ENCODE results near the gene HS6ST3.

DNA sequence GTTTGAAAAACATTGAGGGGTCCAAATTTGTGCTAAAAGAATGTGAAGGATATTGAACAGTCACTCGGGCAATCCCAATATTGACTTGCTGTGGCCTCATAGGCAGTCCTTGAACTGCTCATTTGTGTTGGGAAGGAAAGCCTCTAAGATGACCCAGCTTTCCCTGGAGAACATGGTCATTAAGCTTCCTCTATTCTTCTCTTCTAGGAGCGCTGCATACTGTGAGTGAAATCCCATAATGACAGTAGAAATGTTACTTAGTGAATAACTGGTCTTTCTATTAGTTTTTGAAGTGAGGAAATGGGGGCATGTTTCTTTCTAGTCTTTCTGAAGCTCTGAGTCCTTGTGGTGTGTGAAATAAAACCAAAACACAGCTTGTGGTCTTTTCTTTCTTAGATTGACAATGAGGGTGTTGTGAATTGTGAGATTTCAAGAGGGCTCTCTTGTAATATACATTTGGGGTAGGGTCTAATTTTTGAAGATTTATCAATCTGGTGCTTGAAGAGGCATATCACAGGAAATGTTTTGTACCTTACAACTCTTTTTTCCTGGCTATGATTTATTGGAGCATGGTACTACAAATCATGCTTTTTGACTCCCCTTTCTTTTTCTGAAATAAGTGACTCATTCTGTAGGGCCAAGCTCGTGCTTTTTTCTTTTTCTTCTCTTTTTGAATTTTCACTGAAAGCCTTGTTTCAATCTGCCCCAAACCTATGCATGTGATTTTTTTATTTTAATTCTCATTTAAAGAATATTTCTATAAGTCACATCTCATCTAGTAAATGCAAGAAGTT is 653.6 kb downstream of the HS6ST3 start:
- no peak for TF ChIP-seq POLR2AphosphoS5 (IDR thresholded peaks at IDR 0.05; ENCODE audit: borderline replicate concordance, low read depth, low read length)
- no peak for TF ChIP-seq EZH2 (IDR thresholded peaks at IDR 0.05)
- no peak for TF ChIP-seq FOXP2 (optimal IDR thresholded peaks at IDR 0.05; ENCODE audit: control extremely low read depth, extremely low read length, insufficient read depth)
